GM18511 (cell line): ENCODE data around the gene TAPT1.
"Not testable (repeated sequence)": the region's sequence is repeated elsewhere in the genome, so short reads cannot be mapped to it uniquely, and the experiment has no call there.

Experiments used
- ATAC-seq: cut with Tn5 transposase; IDR thresholded peaks from one replicate; pipeline ENCODE4 v1.9.1; 2021; ENCODE audit warnings: mild to moderate bottlenecking, moderate library complexity; ENCODE audit not compliant: unreplicated experiment

TAPT1 gene

DNA sequence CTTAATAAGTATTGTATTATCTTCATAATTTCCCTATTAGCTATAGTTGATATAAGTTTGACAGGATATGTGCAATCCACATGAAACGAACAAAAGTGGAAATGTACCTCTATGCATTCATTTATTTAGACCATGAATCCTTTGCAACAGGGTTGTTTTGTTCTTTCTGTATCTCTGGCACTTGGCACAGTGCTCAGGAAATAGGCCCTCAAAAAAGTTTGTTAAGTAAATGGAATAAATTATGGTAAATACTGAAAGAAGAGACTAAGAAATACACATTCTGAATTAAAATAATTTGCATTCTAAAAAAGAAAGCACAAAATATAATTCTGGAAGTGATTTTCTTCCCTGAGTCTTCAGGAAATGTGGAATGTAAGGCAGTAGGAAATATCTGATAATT, 39.3 kb downstream of the TAPT1 start:
- ATAC-seq: no peak

DNA sequence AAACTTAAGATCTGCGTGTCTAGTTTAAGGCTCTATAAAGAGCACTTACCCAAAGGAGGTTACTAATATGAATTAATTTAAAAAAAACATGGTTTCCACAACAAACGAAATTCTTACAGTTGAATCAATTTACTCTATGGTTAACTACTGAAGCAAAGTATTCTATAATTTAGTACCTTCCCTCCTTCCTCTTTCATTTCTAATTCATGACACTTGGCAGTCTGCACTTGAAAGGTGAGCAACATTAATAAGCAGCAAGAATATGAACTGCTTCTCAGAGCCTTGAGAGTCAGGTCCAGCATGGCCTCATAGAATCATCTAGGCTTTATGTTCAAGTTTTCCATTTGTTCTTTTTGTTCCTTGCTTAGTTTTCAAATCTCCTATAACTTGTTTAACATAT, 42.7 kb downstream of the TAPT1 start:
- ATAC-seq: no peak

DNA sequence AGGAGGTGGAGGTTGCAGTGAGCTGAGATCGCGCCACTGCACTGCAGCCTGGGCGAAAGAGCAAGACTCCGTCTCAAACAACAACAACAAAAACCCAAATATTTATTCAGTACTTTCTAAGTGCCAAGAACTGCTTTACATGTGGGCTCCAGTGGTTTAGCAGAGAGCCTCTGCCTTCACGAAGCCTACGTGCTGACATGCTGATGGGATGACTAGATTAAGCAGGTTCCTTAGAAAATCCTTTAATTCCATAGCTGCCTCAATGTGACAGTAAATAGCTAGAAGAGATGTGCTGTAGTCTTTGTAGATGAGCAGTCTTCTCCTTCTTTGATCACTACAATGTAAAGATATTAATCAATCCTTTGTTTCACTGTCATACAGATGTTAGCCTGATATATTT, 49.6 kb downstream of the TAPT1 start:
- no peak for ATAC-seq

- no peak for ATAC-seq
These were observed 54.4 kb downstream of the TAPT1 start for GRCh38 chr4:16171831-16172230.

DNA sequence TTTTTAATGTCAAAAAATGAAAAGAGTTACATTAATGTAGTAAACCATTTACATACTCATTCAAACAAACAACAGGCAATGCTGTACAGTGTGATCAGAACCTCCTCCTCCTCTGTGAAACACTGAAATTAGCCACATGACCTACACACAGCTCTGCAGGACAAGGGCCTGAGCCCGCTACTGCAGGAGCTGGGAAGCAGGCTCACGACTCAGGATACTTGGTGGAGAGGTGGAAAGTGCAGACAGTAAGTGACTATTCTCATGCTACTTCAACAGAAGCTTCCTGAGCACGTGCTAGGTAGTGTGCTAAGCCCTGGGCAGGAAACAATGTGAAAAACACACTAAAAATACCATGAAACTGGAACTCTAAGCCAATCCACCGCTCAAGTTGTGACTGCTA, 56.8 kb downstream of the TAPT1 start:
- ATAC-seq: no peak

GRCh38 chr4:16168710-16169388, 57.4 kb downstream of the TAPT1 start:
- no peak for ATAC-seq

DNA sequence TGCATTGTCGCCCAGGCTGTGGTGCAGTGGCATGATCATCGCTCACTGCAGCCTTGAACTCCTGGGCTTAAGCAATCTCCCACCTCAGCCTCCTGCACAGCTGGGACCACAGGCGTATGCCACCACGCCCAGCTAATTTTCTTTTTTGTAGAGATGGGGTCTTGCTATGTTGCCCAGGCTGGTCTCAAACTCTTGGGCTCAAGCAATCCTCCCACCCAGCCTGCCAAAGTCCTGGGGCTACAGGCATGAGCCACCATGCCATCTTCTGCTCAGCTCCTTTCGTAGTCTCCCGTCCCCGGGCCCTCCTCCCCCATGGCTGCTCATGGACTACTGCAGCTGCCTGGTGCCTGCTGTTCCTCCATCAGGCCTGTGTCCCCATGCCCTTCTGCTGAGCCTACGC, 58.1 kb downstream of the TAPT1 start:
- no peak for ATAC-seq

- no peak for ATAC-seq
These were observed 60.3 kb downstream of the TAPT1 start for GRCh38 chr4:16165931-16166330.

DNA sequence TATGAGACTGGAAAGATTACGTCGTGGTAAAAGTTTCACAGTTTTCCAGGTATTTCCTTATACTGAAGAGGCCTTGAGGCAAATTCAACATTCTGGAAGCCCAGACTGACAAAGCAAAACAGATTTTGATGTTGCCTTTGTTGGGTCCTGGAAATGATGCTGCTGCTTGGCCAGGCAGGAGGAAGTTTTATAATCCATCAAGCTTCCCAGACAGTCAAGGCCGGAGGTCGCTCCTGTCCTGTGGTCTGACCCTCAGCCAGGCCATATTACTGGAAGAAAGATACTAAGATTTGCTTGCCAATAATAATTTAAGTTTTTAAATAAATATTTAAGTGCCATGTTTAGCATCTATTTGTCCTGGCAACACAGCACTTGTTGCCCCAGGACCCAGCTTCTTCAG, 63.4 kb downstream of the TAPT1 start:
- ATAC-seq: no peak

- ATAC-seq: no peak
These were observed 64.3 kb downstream of the TAPT1 start for GRCh38 chr4:16161851-16162408.

DNA sequence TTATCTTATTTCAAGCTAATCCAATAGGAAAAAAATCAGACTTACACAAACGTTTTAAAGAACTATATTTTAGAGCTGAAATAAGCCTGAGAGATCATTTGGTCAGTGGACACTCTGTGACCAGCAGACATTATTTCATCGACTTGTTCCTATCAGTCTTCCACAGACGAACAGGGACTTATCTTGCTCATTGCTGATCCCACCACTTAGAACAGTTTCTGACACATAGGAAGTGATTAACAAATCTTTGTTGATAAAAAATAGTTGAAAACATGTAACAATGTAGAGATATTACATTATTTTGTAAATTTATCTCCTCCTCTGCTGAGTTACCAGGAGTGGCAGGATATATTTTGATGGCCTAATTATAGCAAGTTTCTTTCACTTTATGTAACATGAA, 65.8 kb downstream of the TAPT1 start:
- no peak for ATAC-seq

- ATAC-seq: no peak
These were observed 67.0 kb downstream of the TAPT1 start for GRCh38 chr4:16159286-16159685.

DNA sequence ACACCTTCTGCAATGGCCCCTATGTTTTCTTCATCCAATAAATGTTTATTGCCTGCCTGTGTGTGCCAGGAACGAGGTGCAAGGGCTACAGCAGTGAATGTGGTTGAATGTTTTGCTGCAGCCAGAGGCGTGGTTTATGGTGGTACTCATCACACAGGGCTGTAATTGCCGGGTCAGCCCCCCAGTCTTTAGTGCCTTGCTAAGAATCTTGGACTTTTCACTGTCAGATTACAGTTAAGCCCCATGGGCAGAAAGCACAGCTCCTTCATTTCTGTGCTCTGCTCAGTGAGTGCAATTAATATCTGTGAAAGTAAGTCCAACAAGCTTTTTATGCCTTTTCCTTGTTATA, 67.8 kb downstream of the TAPT1 start:
- no peak for ATAC-seq

- no peak for ATAC-seq
These were observed 68.4 kb downstream of the TAPT1 start for GRCh38 chr4:16157609-16158503.

GRCh38 chr4:16155528-16156169, 70.6 kb downstream of the TAPT1 start:
- ATAC-seq: no peak

GRCh38 chr4:16154451-16154850, 71.8 kb downstream of the TAPT1 start:
- ATAC-seq: no peak

GRCh38 chr4:16150716-16151115, 75.6 kb downstream of the TAPT1 start:
- ATAC-seq: no peak

DNA sequence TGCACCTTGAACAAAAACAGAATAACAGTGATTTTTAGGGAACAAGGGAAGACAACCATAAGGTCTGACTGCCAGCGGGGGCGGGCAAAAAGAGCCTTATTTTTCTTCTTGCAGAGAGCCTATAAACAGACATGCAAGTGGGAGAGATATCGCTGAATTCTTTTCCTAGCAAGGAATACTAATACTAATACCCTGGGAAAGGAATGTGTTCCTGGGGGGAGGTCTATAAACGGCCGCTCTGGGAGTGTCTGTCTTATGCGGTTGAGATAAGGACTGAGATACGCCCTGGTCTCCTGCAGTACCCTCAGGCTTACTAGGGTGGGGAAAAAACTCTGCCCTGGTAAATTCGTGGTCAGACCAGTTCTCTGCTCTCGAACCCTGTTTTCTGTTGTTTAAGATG, 81.4 kb downstream of the TAPT1 start:
- ATAC-seq: not testable (repeated sequence)

DNA sequence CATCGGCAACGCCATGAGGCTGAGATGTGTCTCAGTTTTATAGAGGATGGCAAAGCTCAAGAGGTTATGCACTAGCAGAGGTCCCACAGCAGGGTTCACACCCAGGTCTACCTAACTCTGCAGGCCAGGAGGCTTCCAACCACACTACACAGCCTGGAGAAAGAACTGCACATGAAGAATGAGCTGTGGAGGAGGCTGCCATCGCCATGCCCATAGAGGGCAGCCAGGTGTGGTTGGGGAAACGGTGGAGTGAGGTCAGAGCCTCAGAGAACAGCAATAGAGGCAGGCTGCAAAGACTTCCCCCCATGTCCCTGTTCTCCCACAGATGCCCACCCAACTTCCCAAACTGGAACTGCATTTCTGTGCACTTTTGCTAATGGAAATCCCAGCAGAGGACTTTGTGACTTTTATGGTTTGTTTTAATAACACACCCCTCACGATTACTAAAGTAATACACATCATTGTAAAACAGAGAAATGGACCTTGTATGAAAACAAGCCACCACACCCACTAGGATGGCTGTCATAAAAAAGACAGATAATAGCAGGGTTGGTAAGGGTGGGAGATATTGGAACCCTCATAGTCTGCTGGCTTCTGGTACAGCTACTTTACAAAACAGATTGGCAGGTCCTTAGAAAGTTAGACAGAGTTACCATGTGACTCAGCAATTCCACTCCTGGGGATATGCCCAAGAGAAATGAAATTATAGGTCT, 83.5 kb downstream of the TAPT1 start:
- ATAC-seq: no peak

DNA sequence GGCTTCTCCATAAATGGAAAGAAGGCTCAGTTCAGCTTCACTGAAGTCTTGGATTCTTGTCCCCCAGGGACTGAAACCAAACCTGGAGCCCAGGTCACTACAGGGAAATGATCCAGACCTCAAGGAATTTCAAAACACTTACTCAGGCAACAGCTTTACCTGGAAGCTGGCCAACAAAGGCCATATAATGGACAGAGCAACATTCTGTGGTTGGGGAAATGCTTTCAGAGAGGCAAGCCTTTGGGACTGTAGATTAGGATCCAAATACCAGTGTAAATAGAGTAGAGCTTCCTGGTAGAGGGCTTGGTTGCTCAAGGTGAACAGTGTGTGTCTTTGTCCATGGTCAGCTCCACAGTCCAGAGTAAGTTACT, 85.4 kb downstream of the TAPT1 start:
- ATAC-seq: no peak

DNA sequence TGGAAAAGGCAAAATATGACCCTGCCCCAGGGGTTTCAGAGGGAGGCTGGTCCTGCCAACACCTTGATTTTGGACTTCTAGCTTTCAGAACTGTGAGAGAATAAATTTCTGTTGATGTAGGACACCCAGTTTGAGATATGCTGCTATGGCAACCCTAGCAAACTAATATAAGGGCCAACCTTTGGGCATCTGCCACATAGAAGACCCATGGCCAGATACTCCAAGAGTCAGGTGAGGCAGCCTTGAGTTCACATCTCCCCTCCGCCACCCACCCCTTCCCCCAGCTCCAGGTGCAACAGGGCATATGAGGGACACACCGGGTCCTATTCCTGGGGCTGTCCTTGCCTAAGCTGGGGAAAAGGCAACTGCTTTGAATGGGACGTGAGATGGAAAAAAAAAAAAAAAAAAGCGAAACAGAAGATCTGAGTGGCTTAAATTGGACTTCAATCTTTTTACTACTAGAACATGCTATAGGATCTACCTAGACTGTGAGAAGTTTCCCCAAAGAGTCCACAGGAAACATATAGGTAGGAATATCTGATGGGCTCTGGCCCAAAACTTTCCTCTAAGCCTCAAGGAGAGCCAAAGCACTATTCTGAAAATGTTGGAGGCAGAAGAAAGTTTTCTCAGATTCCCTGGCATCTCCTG, 85.9 kb downstream of the TAPT1 start:
- ATAC-seq: no peak
